SKM-1 treated with dmso at 0.1 percent for 144 hours (cell line): ENCODE data around the gene DES.

Experiments
- DNase-seq: peaks from one replicate; lab custom pipeline; 2025; ENCODE audit not compliant: unreplicated experiment; lab: John Stamatoyannopoulos, UW

DES gene

GRCh38 chr2:219437690-219438206, 19.6 kb downstream of the DES start:
- DNase-seq, result no peak

DNA sequence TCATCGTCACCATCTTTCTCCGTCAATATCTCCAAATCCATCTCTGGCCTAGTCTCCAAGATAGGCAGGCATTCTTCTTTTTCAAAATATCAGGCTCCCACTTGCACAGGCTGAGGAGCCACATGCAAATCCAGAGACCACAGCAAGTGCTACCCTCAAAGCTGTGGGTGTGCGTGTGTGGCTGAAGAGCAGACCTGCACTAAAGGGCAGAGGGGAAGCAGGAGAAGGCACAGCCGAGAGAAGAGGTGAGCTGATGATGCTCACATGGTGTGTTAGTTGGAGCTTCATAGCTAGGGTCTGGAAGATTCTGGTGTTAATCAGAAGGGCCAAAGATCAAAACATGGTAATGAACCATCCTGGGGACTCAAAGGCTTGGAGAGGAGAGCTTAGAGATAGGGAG, 20.3 kb downstream of the DES start:
- DNase-seq, result no peak

GRCh38 chr2:219439506-219439905, 21.3 kb downstream of the DES start:
- DNase-seq, result no peak

DNA sequence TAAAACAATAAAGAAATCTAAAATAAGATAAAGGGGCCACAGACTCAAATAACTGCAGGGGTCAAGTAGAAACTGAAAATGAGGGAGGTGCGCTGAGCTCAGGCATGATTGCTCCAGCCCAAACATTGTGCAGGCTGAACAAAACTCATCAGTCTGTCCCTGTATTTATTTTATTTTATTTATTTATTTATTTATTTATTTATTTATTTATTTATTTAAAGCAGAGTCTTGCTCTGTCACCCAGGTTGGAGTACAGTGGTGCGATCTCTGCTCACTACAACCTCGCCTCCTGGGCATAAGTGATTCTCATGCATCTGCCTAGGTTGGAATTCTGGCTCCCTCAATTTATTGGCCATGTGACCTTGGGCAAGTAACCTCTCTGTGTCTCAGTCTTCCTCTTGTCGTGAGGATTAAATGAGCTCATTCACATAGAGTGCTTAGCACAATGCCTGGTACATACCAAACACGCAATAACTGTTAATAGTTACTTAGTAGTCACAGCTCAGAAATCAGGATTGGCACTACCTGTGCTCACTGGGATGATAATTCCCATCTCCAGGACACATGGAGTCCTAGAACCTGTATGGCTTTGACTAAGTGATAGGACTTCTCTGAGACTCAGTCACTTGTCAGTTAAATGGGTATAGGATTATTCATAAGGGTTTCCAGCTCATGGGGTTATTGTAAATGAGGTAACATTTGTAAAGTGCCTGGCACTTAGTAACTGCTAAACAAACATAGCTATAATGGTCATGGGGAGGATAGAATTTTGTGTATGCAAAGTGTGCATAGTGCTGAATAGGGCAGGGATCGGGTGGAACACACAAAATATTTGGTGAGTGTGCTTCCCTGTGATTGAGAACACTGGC, 22.4 kb downstream of the DES start:
- no peak for DNase-seq

DNA sequence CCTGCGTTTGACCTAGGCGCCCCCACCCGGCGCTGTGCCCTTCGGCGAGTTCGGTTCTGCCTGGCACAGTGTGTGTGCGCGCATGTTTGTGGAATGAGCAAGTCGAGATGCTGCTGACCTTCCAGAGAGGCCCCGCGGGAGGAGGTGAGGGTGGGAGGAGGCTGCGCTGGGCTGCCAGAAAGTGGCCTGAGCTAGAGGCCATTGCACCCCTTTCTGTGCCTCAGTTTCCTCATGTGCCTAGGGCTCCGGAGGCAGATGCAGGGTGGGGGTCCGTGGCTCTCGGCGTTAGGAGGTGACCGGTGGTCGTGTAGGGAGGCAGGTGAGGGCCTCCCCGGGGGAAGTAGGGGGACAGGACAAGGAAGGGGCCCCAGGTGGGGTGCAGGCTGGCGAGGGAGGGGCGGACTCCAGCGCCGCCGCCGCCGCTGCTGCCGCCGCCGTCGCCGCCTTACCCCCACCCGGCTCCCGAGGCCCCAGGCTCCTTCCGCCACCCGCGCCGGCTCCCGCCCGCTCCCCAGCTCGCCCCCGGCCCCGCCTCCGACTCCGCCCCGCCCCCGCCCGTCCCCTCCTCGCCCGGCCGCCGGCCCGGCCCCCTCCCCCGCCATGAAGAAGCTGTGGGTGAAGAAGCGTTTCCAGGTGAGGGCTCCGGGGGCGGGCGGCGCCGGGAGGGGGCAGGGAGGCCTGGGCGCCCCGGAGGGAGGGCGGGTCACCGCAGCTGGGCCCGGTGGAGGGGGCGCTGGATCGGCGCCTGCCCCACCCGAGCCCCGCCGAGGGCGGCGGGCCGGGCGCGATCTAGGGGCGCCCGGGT, 23.5 kb downstream of the DES start:
- DNase-seq, result no peak

DNA sequence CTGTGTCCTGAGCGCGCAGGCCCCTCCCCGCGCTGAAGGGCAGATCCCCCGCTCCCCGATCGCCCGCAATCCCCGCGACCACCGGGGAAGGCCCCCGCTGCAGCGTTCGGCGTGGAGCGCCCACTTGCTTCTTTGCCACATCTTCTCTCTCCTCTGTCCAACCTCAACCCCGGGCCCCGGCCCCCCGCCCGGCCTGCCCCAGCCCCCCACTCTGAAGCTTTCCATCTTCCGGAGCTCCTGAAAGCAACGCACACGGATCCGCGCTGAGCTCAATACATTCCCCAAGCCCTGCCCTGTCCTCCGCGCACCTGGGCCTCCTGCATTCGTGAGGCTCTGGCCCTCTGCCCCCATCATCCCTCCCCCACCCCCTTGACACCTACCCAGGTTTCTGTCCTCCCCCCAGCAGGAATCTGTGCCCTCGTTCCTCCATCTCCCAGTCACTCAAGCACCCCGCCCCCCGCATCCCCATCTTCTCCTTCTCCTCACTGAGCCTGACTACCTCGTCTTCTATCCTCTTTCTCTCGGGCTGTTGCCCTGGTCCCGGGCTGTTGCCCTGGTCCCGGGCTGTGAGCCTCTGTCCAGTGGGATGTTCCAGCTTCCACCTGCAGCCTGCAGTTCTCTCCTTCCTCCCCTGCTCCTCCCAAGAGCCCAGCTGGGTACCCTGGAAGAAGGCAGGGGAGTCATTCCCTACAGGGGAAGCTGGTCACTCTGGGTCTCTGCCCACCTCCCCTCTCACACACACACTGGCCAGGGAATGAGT, 24.3 kb downstream of the DES start:
- DNase-seq, result no peak

DNA sequence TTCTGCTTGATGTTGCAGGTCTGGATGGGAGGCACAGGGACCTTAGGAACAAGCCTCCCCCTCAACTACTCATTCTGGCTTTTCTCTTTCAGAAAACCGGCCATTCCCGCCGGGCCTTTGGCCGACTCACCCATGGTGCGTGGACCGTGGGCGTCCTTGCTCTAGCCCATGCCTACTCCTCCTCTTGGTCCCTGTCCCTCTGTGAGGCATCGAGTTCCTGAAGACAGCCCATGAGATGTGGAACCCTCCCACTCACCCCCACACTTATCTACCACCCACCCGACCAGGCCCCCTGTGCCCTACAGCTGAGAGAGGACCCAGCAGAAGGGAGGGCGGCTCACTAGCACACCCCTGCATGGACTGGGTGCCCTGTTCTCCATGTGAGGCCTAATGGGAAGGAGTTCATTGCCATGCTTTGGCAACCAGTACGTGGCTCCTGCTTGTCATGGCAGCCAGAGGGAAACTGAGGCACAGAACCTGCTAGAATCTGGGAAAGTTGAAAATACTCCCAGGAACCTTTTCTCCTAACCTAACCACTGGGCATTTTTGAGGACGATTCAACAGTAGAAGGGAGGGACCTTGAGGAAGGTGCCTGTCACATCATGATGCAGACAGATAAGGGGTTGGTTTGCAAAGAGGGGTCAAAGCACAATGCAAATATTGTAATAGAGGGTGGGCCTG, 25.0 kb downstream of the DES start:
- DNase-seq, result no peak

- DNase-seq, result no peak
These were observed 25.5 kb downstream of the DES start for GRCh38 chr2:219443697-219444023.

DNA sequence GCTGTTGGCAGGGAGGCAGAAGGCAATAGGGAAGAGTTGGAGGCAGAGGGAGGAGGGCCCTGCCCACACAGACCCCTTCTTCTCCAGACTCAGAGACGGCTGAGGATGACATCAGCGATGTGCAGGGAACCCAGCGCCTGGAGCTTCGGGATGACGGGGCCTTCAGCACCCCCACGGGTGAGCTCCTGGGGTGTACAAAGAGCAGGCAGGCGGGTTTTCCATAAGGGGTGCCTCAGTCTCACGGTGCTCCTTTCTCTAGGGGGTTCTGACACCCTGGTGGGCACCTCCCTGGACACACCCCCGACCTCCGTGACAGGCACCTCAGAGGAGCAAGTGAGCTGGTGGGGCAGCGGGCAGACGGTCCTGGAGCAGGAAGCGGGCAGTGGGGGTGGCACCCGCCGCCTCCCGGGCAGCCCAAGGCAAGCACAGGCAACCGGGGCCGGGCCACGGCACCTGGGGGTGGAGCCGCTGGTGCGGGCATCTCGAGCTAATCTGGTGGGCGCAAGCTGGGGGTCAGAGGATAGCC, 26.5 kb downstream of the DES start:
- no peak for DNase-seq

DNA sequence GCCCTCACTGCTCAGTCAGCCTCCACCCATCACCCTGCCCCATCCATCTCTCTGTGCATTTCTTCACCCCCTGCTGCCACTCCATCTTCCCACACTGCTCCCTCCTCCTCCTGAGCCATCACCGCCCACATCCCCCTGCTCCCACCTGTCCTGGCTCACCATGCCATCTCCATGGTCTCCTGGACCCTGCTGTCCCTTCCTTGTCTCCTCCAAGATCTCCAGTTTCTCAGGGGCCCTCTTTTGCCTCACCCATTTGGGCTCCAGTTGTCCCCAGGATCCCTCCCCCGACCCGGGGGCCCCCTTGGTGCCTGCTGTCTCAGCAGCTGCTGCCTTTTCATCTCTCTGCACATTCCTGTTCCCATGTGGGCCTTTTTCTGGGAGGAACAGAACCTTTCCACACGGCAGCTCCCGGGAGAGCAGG, 27.1 kb downstream of the DES start:
- DNase-seq, result no peak

DNA sequence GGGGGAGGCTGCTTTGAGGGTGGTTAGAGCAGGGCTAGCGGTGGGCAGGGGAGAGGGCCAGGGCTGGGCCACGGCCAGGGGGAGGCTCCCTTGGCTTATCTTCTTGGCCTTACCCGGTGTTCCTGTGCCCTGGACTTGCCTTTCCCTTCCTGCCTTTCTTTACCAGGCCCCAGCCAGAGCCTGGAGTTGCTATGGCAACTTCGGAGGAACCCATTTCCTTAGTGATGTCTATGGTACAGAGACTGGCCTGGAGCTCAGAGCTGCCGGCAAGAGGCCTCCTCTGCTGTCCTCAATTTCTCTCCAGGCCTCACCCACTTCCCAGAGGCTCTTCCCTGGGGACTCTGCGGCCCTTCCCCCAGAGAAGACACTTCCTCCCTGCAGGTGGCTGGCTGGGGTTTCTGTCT, 27.9 kb downstream of the DES start:
- DNase-seq, result no peak

- DNase-seq, result no peak
These were observed 28.5 kb downstream of the DES start for GRCh38 chr2:219446689-219447088.

- DNase-seq, result no peak
These were observed 29.3 kb downstream of the DES start for GRCh38 chr2:219447242-219448098.

DNA sequence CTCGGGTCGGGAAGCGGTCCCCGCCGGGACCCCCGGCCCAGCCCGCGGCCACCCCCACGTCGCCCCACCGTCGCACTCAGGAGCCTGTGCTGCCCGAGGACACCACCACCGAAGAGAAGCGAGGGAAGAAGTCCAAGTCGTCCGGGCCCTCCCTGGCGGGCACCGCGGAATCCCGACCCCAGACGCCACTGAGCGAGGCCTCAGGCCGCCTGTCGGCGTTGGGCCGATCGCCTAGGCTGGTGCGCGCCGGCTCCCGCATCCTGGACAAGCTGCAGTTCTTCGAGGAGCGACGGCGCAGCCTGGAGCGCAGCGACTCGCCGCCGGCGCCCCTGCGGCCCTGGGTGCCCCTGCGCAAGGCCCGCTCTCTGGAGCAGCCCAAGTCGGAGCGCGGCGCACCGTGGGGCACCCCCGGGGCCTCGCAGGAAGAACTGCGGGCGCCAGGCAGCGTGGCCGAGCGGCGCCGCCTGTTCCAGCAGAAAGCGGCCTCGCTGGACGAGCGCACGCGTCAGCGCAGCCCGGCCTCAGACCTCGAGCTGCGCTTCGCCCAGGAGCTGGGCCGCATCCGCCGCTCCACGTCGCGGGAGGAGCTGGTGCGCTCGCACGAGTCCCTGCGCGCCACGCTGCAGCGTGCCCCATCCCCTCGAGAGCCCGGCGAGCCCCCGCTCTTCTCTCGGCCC, 30.1 kb downstream of the DES start:
- DNase-seq, result no peak

- no peak for DNase-seq
These were observed 30.7 kb downstream of the DES start for GRCh38 chr2:219448776-219449341.

DNA sequence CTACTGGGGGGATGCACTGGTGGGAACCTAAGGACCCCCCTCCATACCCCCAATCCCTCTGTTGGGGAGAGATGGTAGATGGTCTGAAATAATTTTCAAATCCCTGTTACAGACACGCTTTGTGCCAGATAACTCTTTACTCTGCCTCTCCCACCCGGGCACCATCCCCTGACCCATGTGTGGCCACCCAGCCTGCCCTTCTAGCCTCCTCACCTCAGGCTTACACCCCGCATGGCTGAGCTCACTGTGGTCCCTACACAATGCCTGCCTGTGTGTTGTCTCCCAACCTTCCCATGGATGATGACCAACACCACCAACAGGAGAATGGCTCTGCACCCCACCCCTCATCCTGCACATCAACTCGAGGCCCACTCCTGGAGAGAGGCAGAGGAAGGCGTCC, 31.4 kb downstream of the DES start:
- no peak for DNase-seq

DNA sequence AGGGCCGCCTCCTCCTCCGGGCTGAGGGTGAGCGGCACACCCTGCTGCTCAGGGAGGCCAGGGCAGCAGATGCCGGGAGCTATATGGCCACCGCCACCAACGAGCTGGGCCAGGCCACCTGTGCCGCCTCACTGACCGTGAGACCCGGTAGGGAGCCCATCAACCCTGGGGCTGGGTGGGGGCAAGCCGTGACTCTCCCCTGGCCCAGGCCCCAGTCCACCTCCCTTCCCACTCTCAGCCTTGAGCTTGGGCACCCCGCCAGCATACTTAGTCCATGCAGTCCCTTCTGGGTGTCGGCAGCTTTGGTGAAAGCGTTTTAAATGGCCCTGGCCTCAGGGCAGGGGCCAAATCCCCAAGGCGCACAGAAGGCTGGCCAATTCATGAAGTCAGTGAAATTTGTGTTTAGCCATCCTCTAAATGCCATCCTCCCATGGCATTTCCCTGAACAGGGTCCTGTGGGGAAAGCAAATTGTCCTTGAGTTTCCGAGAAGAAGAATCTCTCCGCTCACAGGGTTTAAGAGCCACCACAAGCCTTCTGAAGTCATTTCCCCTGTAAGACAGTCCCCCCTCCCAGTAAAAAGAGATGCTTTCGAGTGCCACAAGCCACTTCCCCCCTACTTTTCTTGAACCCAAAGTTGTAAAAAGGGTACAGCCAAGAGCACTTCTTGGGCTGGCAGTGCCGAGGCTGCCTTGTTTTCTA, 33.6 kb downstream of the DES start:
- DNase-seq, result no peak
